ENCODE results near the gene ATP2A1. TPM values are rescaled to one million over a fixed set of nuclear protein-coding genes. Genes with fewer than 3 reads are reported as not detected.
"Not testable (repeated sequence)": the region's sequence is repeated elsewhere in the genome, so short reads cannot be mapped to it uniquely, and the experiment has no call there.

Gene ATP2A1
- total RNA-seq, 2 donors from 2014 or later, result not detected

GRCh38 chr16:28937222-28937876 lies 59.1 kb downstream of the ATP2A1 start:
- 70 to 89% methylated on average over 8 to 14 of the region's 14 CpGs for WGBS, 2 donors
- Histone ChIP-seq H3K4me3 (no peak overlapping the region), H3K27ac (no peak overlapping the region), H3K4me1 (peaks cover 12% of the 10 kb centered on the region), H3K36me3 (replicated peaks in 1 of 2; ENCODE audit: insufficient read depth in 1 of 2, low read depth in 2 of 2) (no peaks in the 10 kb centered on the region), H3K27me3 (no peaks in the 10 kb centered on the region), H3K9me3 (no peaks in the 10 kb centered on the region)
- intact Hi-C loops (cut with DNase I), result loop anchor here (10.0 kb wide), 1 partner anchor 63 kb away; the partner anchor contains the start of gene ATP2A1
- ATAC-seq (no peak), DNase-seq (no peak)
- TF ChIP-seq CTCF (IDR thresholded peaks at IDR 0.05) (no peak), POLR2A (IDR thresholded peaks at IDR 0.05) (no peak)

DNA sequence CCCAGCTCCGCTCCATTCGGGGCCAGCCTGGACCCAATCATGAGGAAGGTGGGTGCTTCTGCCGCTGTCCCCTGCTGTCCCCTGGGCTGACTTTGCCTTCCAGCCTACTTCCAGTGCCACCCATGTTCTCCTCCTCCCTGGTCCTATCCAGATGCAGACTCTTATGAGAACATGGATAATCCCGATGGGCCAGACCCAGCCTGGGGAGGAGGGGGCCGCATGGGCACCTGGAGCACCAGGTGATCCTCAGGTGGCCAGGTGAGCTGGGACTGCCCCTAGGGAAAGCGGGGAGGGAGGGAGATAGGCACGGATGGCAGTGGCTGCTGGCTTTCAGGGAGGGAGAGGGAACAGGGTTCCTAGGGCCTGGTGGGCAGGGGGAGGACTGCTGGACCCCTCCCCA lies 60.4 kb downstream of the ATP2A1 start:
- no peaks in the 10 kb centered on the region for H3K27me3 ChIP-seq
- H3K4me3 ChIP-seq, result no peak overlapping the region
- H3K9me3 ChIP-seq, result no peaks in the 10 kb centered on the region
- 58 to 63% methylated on average over 6 to 7 of the region's 7 CpGs for WGBS, 2 donors
- no peak for TF ChIP-seq POLR2A (IDR thresholded peaks at IDR 0.05)
- no peak for TF ChIP-seq CTCF (IDR thresholded peaks at IDR 0.05)
- ATAC-seq, result no peak
- H3K36me3 ChIP-seq (replicated peaks in 1 of 2; ENCODE audit: insufficient read depth in 1 of 2, low read depth in 2 of 2), result no peaks in the 10 kb centered on the region
- intact Hi-C loops (cut with DNase I), result loop anchor here (10.0 kb wide), 1 partner anchor 64 kb away; the partner anchor contains the start of gene ATP2A1
- H3K4me1 ChIP-seq, result peaks cover 12% of the 10 kb centered on the region
- no peak for DNase-seq
- no peak overlapping the region for H3K27ac ChIP-seq

DNA sequence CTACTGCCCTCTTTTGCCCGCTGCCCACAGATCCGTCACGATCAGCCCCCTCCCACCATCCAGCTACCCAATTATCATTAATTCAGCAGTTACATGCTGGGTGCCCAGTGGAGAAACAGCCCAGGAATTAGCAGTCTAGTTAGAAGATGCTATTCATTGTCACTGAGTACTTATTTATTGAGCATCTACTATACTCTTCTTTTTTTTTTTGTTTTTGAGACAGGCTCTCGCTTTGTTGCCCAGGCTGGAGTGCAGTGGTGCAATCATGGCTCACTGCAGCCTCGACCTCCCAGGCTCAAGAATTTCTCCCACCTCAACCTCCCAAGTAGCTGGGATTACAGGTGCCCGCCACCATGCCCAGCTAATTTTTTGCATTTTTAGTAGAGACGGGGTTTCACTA lies 61.5 kb downstream of the ATP2A1 start:
- H3K27me3 ChIP-seq; ATAC-seq; H3K4me3 ChIP-seq; DNase-seq; H3K36me3 ChIP-seq (replicated peaks in 1 of 2; ENCODE audit: insufficient read depth in 1 of 2, low read depth in 2 of 2); H3K27ac ChIP-seq; H3K9me3 ChIP-seq: not testable (repeated sequence)
- intact Hi-C loops (cut with DNase I), result loop anchor here (10.0 kb wide), 1 partner anchor 65 kb away; the partner anchor contains the start of gene ATP2A1
- peaks cover 12% of the 10 kb centered on the region for H3K4me1 ChIP-seq
- 83 to 86% methylated on average over 7 of the region's 7 CpGs for WGBS, 2 donors

- no peak for DNase-seq
- intact Hi-C loops (cut with DNase I), result no loop called here
- Histone ChIP-seq H3K27me3 (no peaks in the 10 kb centered on the region), H3K4me1 (peaks cover 10% of the 10 kb centered on the region), H3K4me3 (no peak overlapping the region), H3K9me3 (no peaks in the 10 kb centered on the region), H3K27ac (no peak overlapping the region), H3K36me3 (replicated peaks in 1 of 2; ENCODE audit: insufficient read depth in 1 of 2, low read depth in 2 of 2) (no peaks in the 10 kb centered on the region)
- no peak for TF ChIP-seq POLR2A (IDR thresholded peaks at IDR 0.05)
- TF ChIP-seq CTCF (IDR thresholded peaks at IDR 0.05), result no peak
- no peak for ATAC-seq
These were observed 65.0 kb downstream of the ATP2A1 start for GRCh38 chr16:28943281-28943680.

DNA sequence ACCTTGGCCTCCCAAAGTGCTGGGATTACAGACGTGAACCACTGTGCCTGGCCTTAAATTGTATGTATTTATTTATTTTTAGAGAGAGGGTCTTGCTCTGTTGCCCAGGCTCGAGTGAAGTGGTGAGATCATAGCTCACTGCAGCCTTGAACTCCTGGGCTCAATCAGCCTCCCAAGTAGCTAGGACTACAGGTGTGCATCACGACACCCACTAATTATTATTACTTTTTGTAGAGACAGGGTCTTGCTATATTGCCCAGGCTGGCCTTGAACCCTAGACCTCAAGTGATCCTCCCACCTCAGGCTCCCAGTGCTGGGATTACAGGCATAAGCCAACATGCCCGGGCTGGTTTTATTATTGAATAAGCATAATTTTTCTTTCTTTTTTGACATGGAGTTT lies 68.4 kb downstream of the ATP2A1 start:
- Histone ChIP-seq H3K27me3 (no peaks in the 10 kb centered on the region), H3K4me1 (peaks cover 19% of the 10 kb centered on the region), H3K36me3 (replicated peaks in 1 of 2; ENCODE audit: insufficient read depth in 1 of 2, low read depth in 2 of 2) (no peaks in the 10 kb centered on the region), H3K9me3 (no peaks in the 10 kb centered on the region), H3K27ac (no peak overlapping the region), H3K4me3 (no peak overlapping the region)
- no peak for ATAC-seq
- intact Hi-C loops (cut with DNase I), result no loop called here
- TF ChIP-seq CTCF (IDR thresholded peaks at IDR 0.05) (no peak), POLR2A (IDR thresholded peaks at IDR 0.05) (no peak)
- no peak for DNase-seq
- WGBS, 2 donors, result 33 to 51% methylated on average over 4 of the region's 4 CpGs
